GM18867 (cell line): ENCODE measurements around the gene CTBP2.

Experiments
- ATAC-seq: cut with Tn5 transposase; IDR thresholded peaks from one replicate; pipeline ENCODE4 v1.9.1; 2021; ENCODE audit warnings: mild to moderate bottlenecking, moderate library complexity; ENCODE audit not compliant: unreplicated experiment

The CTBP2 gene

DNA sequence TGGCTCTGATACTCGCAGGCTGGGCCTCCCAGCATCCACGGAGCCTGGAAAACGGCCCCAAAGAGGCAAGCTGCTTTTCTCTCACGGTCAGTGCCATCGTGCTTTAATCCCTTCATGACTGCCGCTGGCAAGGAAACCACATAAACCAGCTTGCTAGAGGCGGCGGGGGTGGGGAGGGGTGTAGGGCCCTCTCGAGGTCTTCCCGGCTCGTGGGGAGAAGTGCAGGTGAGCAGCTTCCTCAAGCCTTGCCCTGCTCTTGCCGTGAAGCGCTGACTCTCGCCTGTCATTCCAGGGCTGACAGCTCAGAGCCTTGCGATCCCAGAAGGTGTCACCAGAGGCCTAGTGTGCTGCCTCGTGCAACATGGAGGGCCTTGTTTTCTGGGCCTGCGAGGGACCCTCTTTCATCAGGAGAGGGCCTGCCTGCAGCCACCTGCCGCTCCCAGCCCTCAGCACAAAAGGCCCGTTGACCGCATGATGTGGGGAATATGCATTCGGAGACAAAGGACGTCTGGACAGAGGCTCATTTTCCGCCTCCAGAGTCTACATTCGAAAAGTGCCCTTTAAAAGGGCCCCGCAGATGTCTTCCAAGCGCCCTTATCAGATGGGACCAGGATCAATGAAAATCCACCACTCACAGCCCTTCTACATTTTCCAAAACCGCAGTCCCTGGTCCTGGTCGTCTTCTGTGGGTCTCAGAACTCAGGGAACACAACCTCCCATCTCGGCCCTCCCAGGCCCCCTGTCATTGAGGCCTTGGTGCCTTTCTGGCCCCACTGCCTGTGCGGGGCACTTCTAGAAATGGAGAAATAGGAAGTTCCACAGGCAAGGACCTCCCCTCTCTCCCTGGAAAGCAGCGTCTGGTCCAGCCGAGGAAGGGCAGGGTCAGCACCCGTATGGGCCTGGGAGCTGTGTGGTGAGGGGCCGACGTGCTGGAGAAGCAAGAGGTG, 159.7 kb downstream of the CTBP2 start:
- ATAC-seq = no peak

GRCh38 chr10:124999433-125000365, 160.7 kb downstream of the CTBP2 start:
- no peak for ATAC-seq

DNA sequence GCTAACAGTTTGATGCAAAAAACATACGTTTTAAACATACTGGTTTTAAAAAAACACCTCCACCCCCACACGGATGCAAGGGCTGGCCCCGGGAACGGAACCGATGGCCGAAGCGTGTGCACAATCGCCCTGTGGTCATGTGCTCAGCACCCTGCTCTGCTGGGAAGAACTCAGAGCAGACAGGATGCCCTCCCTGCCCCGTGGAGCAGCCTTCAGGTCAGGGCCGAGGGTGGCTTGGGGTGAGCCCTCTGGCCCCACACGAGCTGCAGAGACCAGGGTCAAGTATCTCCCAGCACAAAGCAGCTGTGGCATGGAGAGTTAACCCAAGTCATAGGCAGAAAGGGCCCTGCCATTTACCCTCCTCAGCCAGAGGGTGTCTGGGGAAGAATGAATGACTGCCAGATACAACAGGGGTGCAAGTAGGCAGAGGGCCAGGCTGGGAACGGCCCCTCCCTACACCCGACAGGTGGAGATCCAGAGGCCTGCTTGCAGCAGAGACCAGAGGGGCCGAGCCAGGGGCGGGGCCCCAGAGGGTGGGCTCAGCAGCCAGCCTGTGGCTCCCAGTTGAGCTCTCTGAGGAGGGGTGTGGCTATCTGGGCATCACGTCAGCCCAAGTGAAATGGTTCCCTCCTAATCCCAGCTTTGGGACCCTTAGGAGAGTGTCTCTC, 161.6 kb downstream of the CTBP2 start:
- no peak for ATAC-seq

DNA sequence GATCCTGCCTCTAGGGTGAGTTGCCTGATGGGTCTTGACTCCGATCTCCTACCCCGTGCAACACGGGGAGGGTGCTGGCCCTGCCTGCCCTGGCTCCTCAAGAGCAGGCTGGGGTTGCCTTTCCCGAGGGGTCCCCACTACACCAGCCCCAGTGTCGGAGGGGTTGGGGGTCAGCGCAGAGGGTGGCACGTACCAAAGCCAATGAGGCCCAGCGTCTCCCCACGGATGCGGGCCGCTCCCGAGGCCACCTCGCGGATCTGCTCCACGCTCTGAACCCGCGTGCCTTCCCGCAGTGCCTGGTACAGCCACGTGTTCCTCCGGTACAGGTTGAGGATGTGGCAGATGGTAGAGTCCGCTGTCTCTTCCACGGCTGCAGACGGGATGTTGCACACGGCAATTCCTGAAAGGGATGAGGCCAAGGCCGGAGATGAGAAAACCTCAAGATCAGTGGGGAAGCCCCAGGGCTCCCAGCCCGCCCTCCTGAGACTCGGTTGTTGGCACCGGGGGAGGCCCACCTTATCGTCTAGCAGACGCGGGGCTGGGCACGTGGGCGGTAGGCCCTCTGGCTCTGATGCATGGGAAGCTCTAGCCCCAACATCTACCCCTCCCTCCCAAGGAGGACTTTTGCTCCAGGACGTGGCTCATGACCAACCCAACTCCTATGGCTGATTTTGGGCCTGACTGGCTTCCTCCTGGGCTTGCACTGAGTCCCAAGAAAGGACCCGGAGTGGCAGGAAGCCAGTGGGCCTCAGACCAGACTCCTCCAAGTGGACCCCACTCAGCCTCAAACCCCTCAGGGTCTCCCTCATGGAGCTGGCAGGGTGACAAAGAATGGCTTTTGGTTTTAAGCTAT, 162.4 kb downstream of the CTBP2 start:
- ATAC-seq = no peak

GRCh38 chr10:124997306-124997705, 163.1 kb downstream of the CTBP2 start:
- ATAC-seq = no peak

DNA sequence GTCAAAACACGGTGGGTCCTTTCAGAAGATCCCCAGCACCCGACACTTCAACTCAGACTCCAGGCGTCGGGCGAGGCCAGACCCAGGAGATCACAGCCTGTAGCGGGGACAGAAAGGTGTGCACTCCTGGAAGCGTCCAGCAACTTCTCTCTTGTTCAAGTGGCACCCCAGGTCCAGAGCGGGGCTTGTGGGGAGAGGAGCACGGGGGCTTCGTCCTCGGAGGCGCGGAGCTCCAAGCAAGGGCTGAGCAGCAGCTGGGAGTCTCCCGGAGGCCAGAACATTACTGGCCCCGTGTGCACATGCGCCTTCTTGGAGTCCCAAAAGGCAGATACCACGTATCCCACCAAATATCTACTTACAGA, 163.5 kb downstream of the CTBP2 start:
- ATAC-seq = no peak

- ATAC-seq = no peak
Observed at GRCh38 chr10:124996127-124996853, 164.1 kb downstream of the CTBP2 start.

GRCh38 chr10:124995605-124996004, 164.8 kb downstream of the CTBP2 start:
- no peak for ATAC-seq

GRCh38 chr10:124994573-124995473, 165.5 kb downstream of the CTBP2 start:
- ATAC-seq = no peak

GRCh38 chr10:124993736-124994451, 166.5 kb downstream of the CTBP2 start:
- no peak for ATAC-seq

GRCh38 chr10:124993345-124993708, 167.0 kb downstream of the CTBP2 start:
- no peak for ATAC-seq

DNA sequence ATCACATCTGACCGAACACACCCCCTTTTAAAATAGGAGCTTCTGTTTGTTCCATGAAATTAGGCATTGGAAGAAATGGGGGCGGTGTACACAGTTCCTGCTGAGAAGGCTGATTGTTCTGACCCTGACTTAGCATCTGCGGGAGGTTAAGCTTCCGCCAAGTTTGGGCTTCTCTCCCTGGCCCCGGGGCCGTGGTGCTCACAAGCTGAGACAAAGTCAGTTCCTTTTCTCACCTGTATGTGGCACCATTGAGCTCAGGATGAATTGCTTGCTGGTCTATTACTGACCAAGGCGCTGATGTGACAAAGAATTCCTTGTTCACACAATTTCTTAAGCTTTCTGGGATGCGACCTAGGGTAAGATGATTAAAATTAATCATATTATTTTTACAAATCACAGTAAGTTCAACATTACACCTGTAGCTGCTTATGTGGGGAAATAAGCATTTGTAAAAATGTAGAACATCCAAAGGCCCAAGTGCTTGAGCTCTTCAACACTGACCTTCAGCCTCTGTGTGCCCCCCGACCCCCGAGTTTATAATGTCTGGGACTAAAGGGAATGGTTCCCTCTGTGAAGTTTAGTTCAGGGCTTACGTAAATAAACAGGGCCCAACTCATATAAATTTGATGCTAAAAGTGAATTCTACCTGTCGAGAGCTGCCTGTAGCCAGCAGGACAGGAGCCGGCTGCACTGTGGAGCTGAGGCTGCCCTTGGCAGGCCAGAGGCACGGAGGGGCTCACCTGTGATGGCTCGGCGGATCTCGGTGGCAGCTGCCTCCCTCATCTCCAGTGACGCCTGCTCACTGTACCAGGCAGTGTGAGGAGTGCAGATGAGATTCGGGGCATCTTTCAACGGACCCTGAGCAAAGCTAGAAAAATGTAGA, 167.7 kb downstream of the CTBP2 start:
- peak; percentile 64 for ATAC-seq

- no peak for ATAC-seq
Observed at GRCh38 chr10:124991835-124992234, 168.5 kb downstream of the CTBP2 start.

GRCh38 chr10:124990671-124991625, 169.4 kb downstream of the CTBP2 start:
- ATAC-seq = no peak

- no peak for ATAC-seq
Observed at GRCh38 chr10:124989526-124989925, 170.8 kb downstream of the CTBP2 start.

DNA sequence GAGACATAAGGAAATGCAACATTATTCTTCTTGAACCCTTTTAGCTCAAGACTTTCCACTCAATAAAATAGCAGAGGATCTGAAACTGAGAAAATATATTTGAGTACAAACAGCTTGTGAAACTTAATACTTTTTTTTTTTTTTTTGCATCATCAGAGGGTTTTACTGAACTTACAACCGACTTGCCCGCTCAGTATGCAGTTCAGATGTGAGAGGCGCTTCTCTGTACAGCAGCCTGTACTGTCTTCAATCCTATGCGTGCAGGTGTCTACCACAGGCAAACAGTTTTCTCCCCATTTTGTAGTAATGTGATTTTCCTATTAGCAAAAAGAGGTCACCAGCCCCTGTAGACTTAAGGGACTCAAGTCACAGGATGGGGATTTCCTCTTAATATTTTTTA, 171.6 kb downstream of the CTBP2 start:
- ATAC-seq = peak; percentile 60
